Peyer's patch (tissue), 4 donors: ENCODE measurements around the gene PGM5.
"Not testable (repeated sequence)": the region's sequence is repeated elsewhere in the genome, so short reads cannot be mapped to it uniquely, and the experiment has no call there.

Experiments
- CTCF ChIP-seq, 6 experiments: fragments of 450-650 bp in 4 of 6; fragments of 200-600 bp in 2 of 6; sonication (generic) in 1 of 6; IDR thresholded peaks; one replicate each; pipeline ENCODE4 v1.5.1; 2017 to 2019; ENCODE audit warnings: antibody characterized with exemption in 6 of 6, mild to moderate bottlenecking in 3 of 6, moderate library complexity in 1 of 6
- POLR2A ChIP-seq, 2 donors: fragments of 450-650 bp; IDR thresholded peaks; one replicate each; pipeline ENCODE4 v1.5.1; 2017; ENCODE audit warnings: antibody characterized with exemption in 2 of 2, mild to moderate bottlenecking in 2 of 2, moderate library complexity in 2 of 2

DNA sequence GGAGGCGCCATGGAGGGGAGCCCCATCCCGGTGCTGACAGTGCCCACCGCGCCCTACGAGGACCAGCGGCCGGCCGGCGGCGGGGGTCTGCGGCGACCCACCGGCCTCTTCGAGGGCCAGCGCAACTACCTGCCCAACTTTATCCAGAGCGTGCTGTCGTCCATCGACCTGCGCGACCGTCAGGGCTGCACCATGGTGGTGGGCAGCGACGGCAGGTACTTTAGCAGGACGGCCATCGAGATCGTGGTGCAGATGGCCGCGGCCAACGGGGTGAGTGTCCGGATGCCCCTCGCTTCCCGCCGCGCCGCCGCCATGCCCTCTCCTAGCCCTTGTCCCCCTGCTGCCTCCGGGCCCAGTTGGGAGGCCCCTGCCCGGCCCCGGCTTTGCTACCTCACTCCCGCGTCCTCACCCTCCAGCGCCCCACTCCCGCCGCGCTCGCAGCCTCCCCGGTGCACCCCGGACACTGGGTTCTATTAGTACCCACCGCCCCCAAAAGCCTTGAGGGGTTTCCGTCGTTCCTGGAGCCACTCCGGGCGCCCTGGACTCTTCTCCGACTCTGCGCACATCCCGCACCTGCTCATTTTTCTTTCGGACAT, 806 bp downstream of the PGM5 start:
- not testable (repeated sequence) for TF ChIP-seq CTCF, POLR2A (IDR thresholded peaks at IDR 0.05)
